Measurements from ENCODE around the gene ALDH4A1. TPM values are rescaled to one million over a fixed set of nuclear protein-coding genes. Genes with fewer than 3 reads are reported as not detected.

ALDH4A1 gene
- total and polyA plus RNA-seq, 2 experiments from 2014 or later: 11.3 to 33.8 TPM

DNA sequence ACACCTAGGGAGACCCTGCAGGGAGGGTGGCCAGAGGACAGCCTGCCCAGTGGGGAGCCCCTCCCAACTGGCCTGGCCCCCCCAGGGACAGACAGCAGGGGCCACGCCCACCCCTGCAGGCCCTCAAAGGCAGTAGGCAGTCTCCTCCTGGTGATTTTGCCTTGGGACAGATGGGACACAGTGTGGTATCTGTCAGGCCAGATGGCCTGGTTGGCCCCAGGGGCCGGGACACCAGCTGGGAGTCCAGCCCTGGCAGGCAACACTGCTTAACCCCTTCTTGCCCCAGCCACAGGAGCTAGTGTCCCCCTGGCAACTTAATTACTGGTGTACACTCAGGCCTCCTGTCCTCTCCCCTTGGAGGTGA, 36.3 kb upstream of the ALDH4A1 start:
- Histone ChIP-seq H4K20me1 (replicated peaks; ENCODE audit: insufficient read depth) (no peaks in the 10 kb centered on the region; the same call in none of the 2 replicates), H3K27me3 (ENCODE audit: insufficient read depth) (no peaks in the 10 kb centered on the region), H3K4me2 (no peak overlapping the region), H2AFZ (no peak overlapping the region), H3K36me3 (ENCODE audit: insufficient read depth) (no peaks in the 10 kb centered on the region), H3K4me3 (no peak overlapping the region), H3K27ac (ENCODE audit: low read depth) (no peak overlapping the region), H3F3A (replicated peaks; ENCODE audit: low read depth) (no peaks in the 10 kb centered on the region), H3K4me1 (ENCODE audit: insufficient read depth) (peaks cover 3% of the 10 kb centered on the region; the same call in 1 of the 2 replicates), H3K79me2 (replicated peaks; ENCODE audit: insufficient read depth) (no peaks in the 10 kb centered on the region), H3K9me2 (ENCODE audit: insufficient read depth) (no peaks in the 10 kb centered on the region)
- no peak overlapping the region for H3K27ac Mint-ChIP-seq
- no peak overlapping the region for H3K4me3 Mint-ChIP-seq
- no peaks in the 10 kb centered on the region for H3K36me3 Mint-ChIP-seq (ENCODE audit: low read depth)
- peaks cover 39% of the 10 kb centered on the region for H3K4me1 Mint-ChIP-seq
- ATAC-seq: no peak; the same call in 2 of the 3 replicates
- H3K27me3 Mint-ChIP-seq (ENCODE audit: insufficient read depth, low read depth, poor library complexity): peaks cover 4% of the 10 kb centered on the region
- no peak for DNase-seq (ENCODE audit: low spot score)
- H3K9me3 Mint-ChIP-seq: no peaks in the 10 kb centered on the region
- no peak for TF ChIP-seq ZNF331 (CRISPR knock-in tag; IDR thresholded peaks at IDR 0.05; ENCODE audit: low read depth)

DNA sequence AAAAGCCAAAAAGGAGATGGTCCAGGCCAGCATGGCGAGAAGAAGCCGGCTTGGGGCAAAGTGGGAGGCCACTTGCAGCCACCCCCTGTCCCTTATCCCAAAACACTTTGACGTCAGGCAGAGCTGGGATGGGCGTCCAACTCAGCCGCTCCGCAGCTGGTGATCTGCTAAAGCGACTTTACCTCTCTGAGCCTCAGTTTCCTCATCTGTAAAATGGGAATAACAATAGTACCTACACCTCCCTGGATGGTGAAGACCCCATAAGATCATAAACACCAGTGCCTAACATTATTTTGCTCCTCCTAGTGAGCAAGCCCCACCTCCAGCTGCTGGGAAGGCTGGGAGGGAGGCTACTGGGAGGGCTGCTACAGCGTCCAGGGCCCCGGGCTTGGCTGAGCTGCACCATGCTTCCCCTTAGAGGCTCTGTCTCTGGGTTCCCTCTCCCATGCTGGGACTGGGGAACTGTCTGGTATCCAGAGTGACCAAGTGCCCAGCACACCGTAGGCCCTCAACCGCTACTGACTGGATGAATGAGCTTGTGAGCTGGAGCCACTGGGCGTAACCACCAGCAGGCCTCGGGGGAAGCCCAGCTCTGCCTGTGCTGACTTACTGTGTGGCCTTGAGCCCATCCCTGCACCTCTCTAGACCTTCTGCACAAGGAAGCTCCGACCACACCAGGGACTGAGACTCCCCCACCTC, 35.8 kb upstream of the ALDH4A1 start:
- Mint-ChIP-seq H3K27ac (no peak overlapping the region), H3K4me1 (peaks cover 39% of the 10 kb centered on the region), H3K36me3 (ENCODE audit: low read depth) (no peaks in the 10 kb centered on the region), H3K27me3 (ENCODE audit: insufficient read depth, low read depth, poor library complexity) (peaks cover 4% of the 10 kb centered on the region), H3K9me3 (no peaks in the 10 kb centered on the region), H3K4me3 (no peak overlapping the region)
- H3K4me3 ChIP-seq: no peak overlapping the region
- H3K36me3 ChIP-seq (ENCODE audit: insufficient read depth): no peaks in the 10 kb centered on the region
- H3K4me2 ChIP-seq: no peak overlapping the region
- no peak overlapping the region for H2AFZ ChIP-seq
- no peak for DNase-seq (ENCODE audit: low spot score)
- no peaks in the 10 kb centered on the region for H3F3A ChIP-seq (replicated peaks; ENCODE audit: low read depth)
- H3K27ac ChIP-seq (ENCODE audit: low read depth): no peak overlapping the region
- H3K79me2 ChIP-seq (replicated peaks; ENCODE audit: insufficient read depth): no peaks in the 10 kb centered on the region
- H3K9me2 ChIP-seq (ENCODE audit: insufficient read depth): no peaks in the 10 kb centered on the region
- H3K27me3 ChIP-seq (ENCODE audit: insufficient read depth): no peaks in the 10 kb centered on the region
- no peak for ATAC-seq
- H4K20me1 ChIP-seq (replicated peaks; ENCODE audit: insufficient read depth): no peaks in the 10 kb centered on the region; the same call in none of the 2 replicates
- H3K4me1 ChIP-seq (ENCODE audit: insufficient read depth): peaks cover 3% of the 10 kb centered on the region; the same call in 1 of the 2 replicates
- TF ChIP-seq NANOG (IDR thresholded peaks at IDR 0.05; ENCODE audit: borderline replicate concordance): no peak
- TF ChIP-seq, protein P1, sequence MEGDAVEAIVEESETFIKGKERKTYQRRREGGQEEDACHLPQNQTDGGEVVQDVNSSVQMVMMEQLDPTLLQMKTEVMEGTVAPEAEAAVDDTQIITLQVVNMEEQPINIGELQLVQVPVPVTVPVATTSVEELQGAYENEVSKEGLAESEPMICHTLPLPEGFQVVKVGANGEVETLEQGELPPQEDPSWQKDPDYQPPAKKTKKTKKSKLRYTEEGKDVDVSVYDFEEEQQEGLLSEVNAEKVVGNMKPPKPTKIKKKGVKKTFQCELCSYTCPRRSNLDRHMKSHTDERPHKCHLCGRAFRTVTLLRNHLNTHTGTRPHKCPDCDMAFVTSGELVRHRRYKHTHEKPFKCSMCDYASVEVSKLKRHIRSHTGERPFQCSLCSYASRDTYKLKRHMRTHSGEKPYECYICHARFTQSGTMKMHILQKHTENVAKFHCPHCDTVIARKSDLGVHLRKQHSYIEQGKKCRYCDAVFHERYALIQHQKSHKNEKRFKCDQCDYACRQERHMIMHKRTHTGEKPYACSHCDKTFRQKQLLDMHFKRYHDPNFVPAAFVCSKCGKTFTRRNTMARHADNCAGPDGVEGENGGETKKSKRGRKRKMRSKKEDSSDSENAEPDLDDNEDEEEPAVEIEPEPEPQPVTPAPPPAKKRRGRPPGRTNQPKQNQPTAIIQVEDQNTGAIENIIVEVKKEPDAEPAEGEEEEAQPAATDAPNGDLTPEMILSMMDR (conservative IDR thresholded peaks at IDR 0.05; ENCODE audit: low read depth in 2 of 2): no peak
- TF ChIP-seq CREB1 (CRISPR knock-in tag; IDR thresholded peaks at IDR 0.05; ENCODE audit: low read depth): no peak
- TF ChIP-seq, protein P2, sequence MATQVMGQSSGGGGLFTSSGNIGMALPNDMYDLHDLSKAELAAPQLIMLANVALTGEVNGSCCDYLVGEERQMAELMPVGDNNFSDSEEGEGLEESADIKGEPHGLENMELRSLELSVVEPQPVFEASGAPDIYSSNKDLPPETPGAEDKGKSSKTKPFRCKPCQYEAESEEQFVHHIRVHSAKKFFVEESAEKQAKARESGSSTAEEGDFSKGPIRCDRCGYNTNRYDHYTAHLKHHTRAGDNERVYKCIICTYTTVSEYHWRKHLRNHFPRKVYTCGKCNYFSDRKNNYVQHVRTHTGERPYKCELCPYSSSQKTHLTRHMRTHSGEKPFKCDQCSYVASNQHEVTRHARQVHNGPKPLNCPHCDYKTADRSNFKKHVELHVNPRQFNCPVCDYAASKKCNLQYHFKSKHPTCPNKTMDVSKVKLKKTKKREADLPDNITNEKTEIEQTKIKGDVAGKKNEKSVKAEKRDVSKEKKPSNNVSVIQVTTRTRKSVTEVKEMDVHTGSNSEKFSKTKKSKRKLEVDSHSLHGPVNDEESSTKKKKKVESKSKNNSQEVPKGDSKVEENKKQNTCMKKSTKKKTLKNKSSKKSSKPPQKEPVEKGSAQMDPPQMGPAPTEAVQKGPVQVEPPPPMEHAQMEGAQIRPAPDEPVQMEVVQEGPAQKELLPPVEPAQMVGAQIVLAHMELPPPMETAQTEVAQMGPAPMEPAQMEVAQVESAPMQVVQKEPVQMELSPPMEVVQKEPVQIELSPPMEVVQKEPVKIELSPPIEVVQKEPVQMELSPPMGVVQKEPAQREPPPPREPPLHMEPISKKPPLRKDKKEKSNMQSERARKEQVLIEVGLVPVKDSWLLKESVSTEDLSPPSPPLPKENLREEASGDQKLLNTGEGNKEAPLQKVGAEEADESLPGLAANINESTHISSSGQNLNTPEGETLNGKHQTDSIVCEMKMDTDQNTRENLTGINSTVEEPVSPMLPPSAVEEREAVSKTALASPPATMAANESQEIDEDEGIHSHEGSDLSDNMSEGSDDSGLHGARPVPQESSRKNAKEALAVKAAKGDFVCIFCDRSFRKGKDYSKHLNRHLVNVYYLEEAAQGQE (IDR thresholded peaks at IDR 0.05; ENCODE audit: unreplicated experiment): no peak
- no peak for TF ChIP-seq EZH2 (IDR thresholded peaks at IDR 0.05; ENCODE audit: low read depth, unreplicated experiment)
- TF ChIP-seq, protein P3, sequence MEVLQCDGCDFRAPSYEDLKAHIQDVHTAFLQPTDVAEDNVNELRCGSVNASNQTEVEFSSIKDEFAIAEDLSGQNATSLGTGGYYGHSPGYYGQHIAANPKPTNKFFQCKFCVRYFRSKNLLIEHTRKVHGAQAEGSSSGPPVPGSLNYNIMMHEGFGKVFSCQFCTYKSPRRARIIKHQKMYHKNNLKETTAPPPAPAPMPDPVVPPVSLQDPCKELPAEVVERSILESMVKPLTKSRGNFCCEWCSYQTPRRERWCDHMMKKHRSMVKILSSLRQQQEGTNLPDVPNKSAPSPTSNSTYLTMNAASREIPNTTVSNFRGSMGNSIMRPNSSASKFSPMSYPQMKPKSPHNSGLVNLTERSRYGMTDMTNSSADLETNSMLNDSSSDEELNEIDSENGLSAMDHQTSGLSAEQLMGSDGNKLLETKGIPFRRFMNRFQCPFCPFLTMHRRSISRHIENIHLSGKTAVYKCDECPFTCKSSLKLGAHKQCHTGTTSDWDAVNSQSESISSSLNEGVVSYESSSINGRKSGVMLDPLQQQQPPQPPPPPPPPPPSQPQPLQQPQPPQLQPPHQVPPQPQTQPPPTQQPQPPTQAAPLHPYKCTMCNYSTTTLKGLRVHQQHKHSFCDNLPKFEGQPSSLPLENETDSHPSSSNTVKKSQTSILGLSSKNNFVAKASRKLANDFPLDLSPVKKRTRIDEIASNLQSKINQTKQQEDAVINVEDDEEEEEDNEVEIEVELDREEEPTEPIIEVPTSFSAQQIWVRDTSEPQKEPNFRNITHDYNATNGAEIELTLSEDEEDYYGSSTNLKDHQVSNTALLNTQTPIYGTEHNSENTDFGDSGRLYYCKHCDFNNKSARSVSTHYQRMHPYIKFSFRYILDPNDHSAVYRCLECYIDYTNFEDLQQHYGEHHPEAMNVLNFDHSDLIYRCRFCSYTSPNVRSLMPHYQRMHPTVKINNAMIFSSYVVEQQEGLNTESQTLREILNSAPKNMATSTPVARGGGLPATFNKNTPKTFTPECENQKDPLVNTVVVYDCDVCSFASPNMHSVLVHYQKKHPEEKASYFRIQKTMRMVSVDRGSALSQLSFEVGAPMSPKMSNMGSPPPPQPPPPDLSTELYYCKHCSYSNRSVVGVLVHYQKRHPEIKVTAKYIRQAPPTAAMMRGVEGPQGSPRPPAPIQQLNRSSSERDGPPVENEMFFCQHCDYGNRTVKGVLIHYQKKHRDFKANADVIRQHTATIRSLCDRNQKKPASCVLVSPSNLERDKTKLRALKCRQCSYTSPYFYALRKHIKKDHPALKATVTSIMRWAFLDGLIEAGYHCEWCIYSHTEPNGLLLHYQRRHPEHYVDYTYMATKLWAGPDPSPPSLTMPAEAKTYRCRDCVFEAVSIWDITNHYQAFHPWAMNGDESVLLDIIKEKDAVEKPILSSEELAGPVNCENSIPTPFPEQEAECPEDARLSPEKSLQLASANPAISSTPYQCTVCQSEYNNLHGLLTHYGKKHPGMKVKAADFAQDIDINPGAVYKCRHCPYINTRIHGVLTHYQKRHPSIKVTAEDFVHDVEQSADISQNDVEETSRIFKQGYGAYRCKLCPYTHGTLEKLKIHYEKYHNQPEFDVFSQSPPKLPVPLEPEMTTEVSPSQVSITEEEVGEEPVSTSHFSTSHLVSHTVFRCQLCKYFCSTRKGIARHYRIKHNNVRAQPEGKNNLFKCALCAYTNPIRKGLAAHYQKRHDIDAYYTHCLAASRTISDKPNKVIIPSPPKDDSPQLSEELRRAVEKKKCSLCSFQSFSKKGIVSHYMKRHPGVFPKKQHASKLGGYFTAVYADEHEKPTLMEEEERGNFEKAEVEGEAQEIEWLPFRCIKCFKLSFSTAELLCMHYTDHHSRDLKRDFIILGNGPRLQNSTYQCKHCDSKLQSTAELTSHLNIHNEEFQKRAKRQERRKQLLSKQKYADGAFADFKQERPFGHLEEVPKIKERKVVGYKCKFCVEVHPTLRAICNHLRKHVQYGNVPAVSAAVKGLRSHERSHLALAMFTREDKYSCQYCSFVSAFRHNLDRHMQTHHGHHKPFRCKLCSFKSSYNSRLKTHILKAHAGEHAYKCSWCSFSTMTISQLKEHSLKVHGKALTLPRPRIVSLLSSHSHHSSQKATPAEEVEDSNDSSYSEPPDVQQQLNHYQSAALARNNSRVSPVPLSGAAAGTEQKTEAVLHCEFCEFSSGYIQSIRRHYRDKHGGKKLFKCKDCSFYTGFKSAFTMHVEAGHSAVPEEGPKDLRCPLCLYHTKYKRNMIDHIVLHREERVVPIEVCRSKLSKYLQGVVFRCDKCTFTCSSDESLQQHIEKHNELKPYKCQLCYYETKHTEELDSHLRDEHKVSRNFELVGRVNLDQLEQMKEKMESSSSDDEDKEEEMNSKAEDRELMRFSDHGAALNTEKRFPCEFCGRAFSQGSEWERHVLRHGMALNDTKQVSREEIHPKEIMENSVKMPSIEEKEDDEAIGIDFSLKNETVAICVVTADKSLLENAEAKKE (CRISPR knock-in tag; IDR thresholded peaks at IDR 0.05): no peak
- no peak for TF ChIP-seq EZH2phosphoT487 (IDR thresholded peaks at IDR 0.05; ENCODE audit: unreplicated experiment)
- no peak for TF ChIP-seq POLR2AphosphoS5 (IDR thresholded peaks at IDR 0.05; ENCODE audit: low read depth)
- TF ChIP-seq JUNB (IDR thresholded peaks at IDR 0.05; ENCODE audit: unreplicated experiment): no peak
